ENCODE data around the gene NKD2. TPM values are rescaled to one million over a fixed set of nuclear protein-coding genes. Genes with fewer than 3 reads are reported as not detected.

The NKD2 gene
- polyA plus RNA-seq, 1 of the 3 experiments (the other 2 are of a cell fraction), result not detected

GRCh38 chr5:1009359-1010180 lies 968 bp downstream of the NKD2 start:
- ChIA-PET POLR2A (no interaction called here), CTCF (interaction anchor here (0.7 to 6.5 kb wide), 20 partner anchors 10 to 482 kb away, joined by 3 to 44 read pairs (median 7); no protein-coding TSS in a partner anchor)
- Histone ChIP-seq H3K4me2 (no peak overlapping the region), H3K9ac (no peak overlapping the region), H3K27ac (ENCODE audit: low read depth in 2 of 2, low read length in 1 of 2) (no peak overlapping the region), H3K4me3 (ENCODE audit: low read depth in 2 of 2, low read length in 1 of 2) (peak overlapping the region in 1 of 2 experiments; percentile 12; a peak in 1 of 4 replicates), H3F3A (replicated peaks; ENCODE audit: insufficient read depth) (no peaks in the 10 kb centered on the region), H3K27me3 (ENCODE audit: insufficient read depth) (peaks cover 60% of the 10 kb centered on the region), H2AFZ (ENCODE audit: low read depth) (no peak overlapping the region), H3K79me2 (ENCODE audit: insufficient read depth) (no peaks in the 10 kb centered on the region), H3K4me1 (ENCODE audit: control insufficient read depth in 1 of 2, insufficient read depth in 2 of 2, low read depth in 1 of 2, low read length in 1 of 2) (no peaks in the 10 kb centered on the region; a peak in 1 of 4 replicates), H4K20me1 (ENCODE audit: insufficient read depth) (no peaks in the 10 kb centered on the region), H3K9me2 (no peaks in the 10 kb centered on the region), H3K36me3 (replicated peaks in 1 of 2; ENCODE audit: control insufficient read depth in 1 of 2, insufficient read depth in 2 of 2, low read length in 1 of 2) (no peaks in the 10 kb centered on the region), H3K9me3 (no peaks in the 10 kb centered on the region)
- no peak for DNase-seq
- TF ChIP-seq MXI1 (IDR thresholded peaks at IDR 0.05; ENCODE audit: low read depth, low read length) (no peak), SIN3A (IDR thresholded peaks at IDR 0.05; ENCODE audit: borderline replicate concordance, low read depth, low read length) (no peak), CTCF (IDR thresholded peaks at IDR 0.05) (no peak), RFX5 (IDR thresholded peaks at IDR 0.05; ENCODE audit: low read length) (no peak), ELF1 (IDR thresholded peaks at IDR 0.05) (no peak), NRF1 (IDR thresholded peaks at IDR 0.05; ENCODE audit: low read depth, low read length) (no peak), GATA2 (CRISPR knock-in tag; IDR thresholded peaks at IDR 0.05) (no peak), FOXJ3 (CRISPR knock-in tag; IDR thresholded peaks at IDR 0.05) (no peak), EP300 (IDR thresholded peaks at IDR 0.05; ENCODE audit: borderline replicate concordance in 1 of 2, low read depth in 1 of 2, low read length in 1 of 2) (no peak), USF2 (IDR thresholded peaks at IDR 0.05; ENCODE audit: borderline replicate concordance, low read depth, low read length) (no peak), POLR2AphosphoS5 (IDR thresholded peaks at IDR 0.05; ENCODE audit: low read depth, low read length) (no peak), TAF1 (IDR thresholded peaks at IDR 0.05; ENCODE audit: borderline replicate concordance, low read depth, low read length) (no peak), RXRA (IDR thresholded peaks at IDR 0.05; ENCODE audit: borderline replicate concordance, low read depth) (no peak), FOSL2 (IDR thresholded peaks at IDR 0.05; ENCODE audit: borderline replicate concordance, low read depth) (no peak), TCF12 (IDR thresholded peaks at IDR 0.05) (no peak)
- WGBS (ENCODE audit: low lambda C conversion rate), result 17% methylated on average over 6 of the region's 70 CpGs

- Histone ChIP-seq H3K27ac (ENCODE audit: low read depth in 2 of 2, low read length in 1 of 2) (no peak overlapping the region), H2AFZ (ENCODE audit: low read depth) (no peak overlapping the region), H3K9ac (no peak overlapping the region), H3K4me2 (no peak overlapping the region), H3F3A (replicated peaks; ENCODE audit: insufficient read depth) (no peaks in the 10 kb centered on the region), H4K20me1 (ENCODE audit: insufficient read depth) (no peaks in the 10 kb centered on the region), H3K36me3 (replicated peaks in 1 of 2; ENCODE audit: control insufficient read depth in 1 of 2, insufficient read depth in 2 of 2, low read length in 1 of 2) (no peaks in the 10 kb centered on the region), H3K4me3 (ENCODE audit: low read depth in 2 of 2, low read length in 1 of 2) (no peak overlapping the region), H3K27me3 (ENCODE audit: insufficient read depth) (peaks cover 55% of the 10 kb centered on the region), H3K9me3 (no peaks in the 10 kb centered on the region), H3K79me2 (ENCODE audit: insufficient read depth) (no peaks in the 10 kb centered on the region), H3K4me1 (ENCODE audit: control insufficient read depth in 1 of 2, insufficient read depth in 2 of 2, low read depth in 1 of 2, low read length in 1 of 2) (no peaks in the 10 kb centered on the region; a peak in 1 of 4 replicates), H3K9me2 (no peaks in the 10 kb centered on the region)
- ChIA-PET POLR2A (no interaction called here), CTCF (interaction anchor here (1.0 to 6.5 kb wide), 16 partner anchors 9 to 482 kb away, joined by 3 to 44 read pairs (median 7); no protein-coding TSS in a partner anchor)
- DNase-seq, result no peak
- TF ChIP-seq MAX (IDR thresholded peaks at IDR 0.05; ENCODE audit: low read depth), result no peak
- TF ChIP-seq SMC3 (IDR thresholded peaks at IDR 0.05; ENCODE audit: low read depth, low read length), result 0 out of 2 replicates have a peak, but pooled peaks have one; percentile 5
- 25% methylated on average over 4 of the region's 4 CpGs for whole genome bisulfite sequencing (ENCODE audit: low lambda C conversion rate)
These were observed 1.5 kb downstream of the NKD2 start for GRCh38 chr5:1010181-1010510.
